ENCODE data around the gene ZFPM1. TPM values are rescaled to one million over a fixed set of nuclear protein-coding genes. Genes with fewer than 3 reads are reported as not detected.

The ZFPM1 gene
- total RNA-seq, 1 experiment from 2014 or later: 14.6 TPM

GRCh38 chr16:88515925-88516594, 63.0 kb downstream of the ZFPM1 start:
- intact Hi-C loops (cut with micrococcal nuclease): no loop called here
- Histone ChIP-seq H3K27ac (ENCODE audit: low read depth, low read length) (no peak overlapping the region), H3K79me2 (ENCODE audit: insufficient read depth, low read length) (no peaks in the 10 kb centered on the region), H3K4me2 (ENCODE audit: low read length) (no peak overlapping the region), H3K9me3 (ENCODE audit: control insufficient read depth in 1 of 2, insufficient read depth in 1 of 2, low read depth in 1 of 2, low read length in 2 of 2) (no peaks in the 10 kb centered on the region), H3K9ac (ENCODE audit: low read length) (no peak overlapping the region), H3K4me3 (replicated peaks in 1 of 2; ENCODE audit: low read depth in 1 of 2, low read length in 2 of 2) (no peak overlapping the region), H4K20me1 (ENCODE audit: insufficient read depth) (no peaks in the 10 kb centered on the region), H3K27me3 (ENCODE audit: insufficient read depth, low read length) (no peaks in the 10 kb centered on the region), H3K9me2 (ENCODE audit: insufficient read depth) (no peaks in the 10 kb centered on the region), H3K4me1 (ENCODE audit: control insufficient read depth in 1 of 2, insufficient read depth in 2 of 2, low read length in 2 of 2) (no peaks in the 10 kb centered on the region), H3K36me3 (ENCODE audit: control insufficient read depth in 1 of 2, insufficient read depth in 2 of 2, low read length in 2 of 2) (no peaks in the 10 kb centered on the region), H2AFZ (ENCODE audit: low read depth, low read length, poor library complexity, severe bottlenecking) (no peak overlapping the region)
- ChIA-PET CTCF (no interaction called here), POLR2A (no interaction called here), RAD21 (ENCODE audit: low non-redundant PET in 1 of 2, low total read pairs in 2 of 2, uncharacterized antibody in 2 of 2, unreplicated experiment in 2 of 2) (interaction anchor here in 1 of 2 experiments (0.7 kb wide), 1 partner anchor 54 kb away, joined by 3 read pairs; the partner anchor contains the start of gene ZC3H18)
- ATAC-seq (no peak), DNase-seq (ENCODE audit: low read depth, low spot score) (no peak)
- BruUV-seq (replicated peaks): no TSS peak
- TF ChIP-seq CTCF (IDR thresholded peaks at IDR 0.05 in 2 of 3, conservative IDR thresholded peaks at IDR 0.05 in 1 of 3; ENCODE audit: borderline replicate concordance in 1 of 3, insufficient read depth in 1 of 3, low read depth in 2 of 3, low read length in 2 of 3): no peak
- TF ChIP-seq REST (IDR thresholded peaks at IDR 0.05; ENCODE audit: low read depth): no peak
- TF ChIP-seq ELF1 (IDR thresholded peaks at IDR 0.05; ENCODE audit: borderline replicate concordance, low read depth): no peak
- TF ChIP-seq SRF (IDR thresholded peaks at IDR 0.05; ENCODE audit: low read depth): no peak
- no peak for TF ChIP-seq ATF3 (IDR thresholded peaks at IDR 0.05)
- no peak for TF ChIP-seq EZH2phosphoT487 (IDR thresholded peaks at IDR 0.05; ENCODE audit: borderline replicate concordance)
- no peak for TF ChIP-seq SP1 (IDR thresholded peaks at IDR 0.05; ENCODE audit: low read depth)
- TF ChIP-seq EZH2 (IDR thresholded peaks at IDR 0.05): no peak

Data from HCT116 (cell line).